ENCODE results near the gene SPHK1.
"Not testable (repeated sequence)": the region's sequence is repeated elsewhere in the genome, so short reads cannot be mapped to it uniquely, and the experiment has no call there.

The SPHK1 gene, protein sequence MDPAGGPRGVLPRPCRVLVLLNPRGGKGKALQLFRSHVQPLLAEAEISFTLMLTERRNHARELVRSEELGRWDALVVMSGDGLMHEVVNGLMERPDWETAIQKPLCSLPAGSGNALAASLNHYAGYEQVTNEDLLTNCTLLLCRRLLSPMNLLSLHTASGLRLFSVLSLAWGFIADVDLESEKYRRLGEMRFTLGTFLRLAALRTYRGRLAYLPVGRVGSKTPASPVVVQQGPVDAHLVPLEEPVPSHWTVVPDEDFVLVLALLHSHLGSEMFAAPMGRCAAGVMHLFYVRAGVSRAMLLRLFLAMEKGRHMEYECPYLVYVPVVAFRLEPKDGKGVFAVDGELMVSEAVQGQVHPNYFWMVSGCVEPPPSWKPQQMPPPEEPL

DNA sequence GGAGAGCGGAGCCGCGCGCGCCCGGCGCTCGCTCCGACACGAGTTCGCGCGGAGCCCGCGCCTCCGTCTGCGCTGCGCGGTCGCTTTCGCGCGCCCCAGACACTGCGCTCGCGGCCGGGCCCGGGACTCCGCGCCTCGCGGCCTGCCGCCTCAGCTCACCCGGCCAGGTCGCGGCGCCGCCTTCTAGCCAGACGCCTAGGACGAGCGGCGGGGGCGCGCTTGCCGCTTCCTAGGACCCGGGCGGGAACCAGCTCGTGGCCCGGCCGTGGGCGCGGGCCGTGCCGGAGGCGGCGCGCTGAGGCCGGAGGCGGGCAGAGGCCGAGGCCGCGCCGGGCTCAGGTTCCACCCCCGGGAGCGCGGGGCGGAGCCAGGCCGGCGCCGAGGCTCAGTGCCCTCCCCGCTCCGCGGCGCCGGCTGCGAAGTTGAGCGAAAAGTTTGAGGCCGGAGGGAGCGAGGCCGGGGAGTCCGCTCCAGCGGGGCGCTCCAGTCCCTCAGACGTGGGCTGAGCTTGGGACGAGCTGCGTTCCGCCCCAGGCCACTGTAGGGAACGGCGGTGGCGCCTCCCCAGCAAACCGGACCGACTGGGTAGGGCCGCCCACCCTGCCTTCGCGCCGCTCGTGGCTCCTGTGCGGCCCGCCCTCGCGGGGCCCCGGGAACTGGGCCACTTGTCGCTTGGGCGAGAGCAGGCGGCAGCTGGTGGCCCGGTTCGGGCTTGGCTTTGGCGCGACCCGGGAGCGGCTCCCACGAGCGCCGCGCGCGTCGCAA is at the start of gene SPHK1:
Gene SPHK1 (plus strand): TSS at position 388 of the 765 bp plus-strand sequence. CDS start 1,036 bp downstream, outside the sequence.
- DNase-seq, result peak; percentile 45

DNA sequence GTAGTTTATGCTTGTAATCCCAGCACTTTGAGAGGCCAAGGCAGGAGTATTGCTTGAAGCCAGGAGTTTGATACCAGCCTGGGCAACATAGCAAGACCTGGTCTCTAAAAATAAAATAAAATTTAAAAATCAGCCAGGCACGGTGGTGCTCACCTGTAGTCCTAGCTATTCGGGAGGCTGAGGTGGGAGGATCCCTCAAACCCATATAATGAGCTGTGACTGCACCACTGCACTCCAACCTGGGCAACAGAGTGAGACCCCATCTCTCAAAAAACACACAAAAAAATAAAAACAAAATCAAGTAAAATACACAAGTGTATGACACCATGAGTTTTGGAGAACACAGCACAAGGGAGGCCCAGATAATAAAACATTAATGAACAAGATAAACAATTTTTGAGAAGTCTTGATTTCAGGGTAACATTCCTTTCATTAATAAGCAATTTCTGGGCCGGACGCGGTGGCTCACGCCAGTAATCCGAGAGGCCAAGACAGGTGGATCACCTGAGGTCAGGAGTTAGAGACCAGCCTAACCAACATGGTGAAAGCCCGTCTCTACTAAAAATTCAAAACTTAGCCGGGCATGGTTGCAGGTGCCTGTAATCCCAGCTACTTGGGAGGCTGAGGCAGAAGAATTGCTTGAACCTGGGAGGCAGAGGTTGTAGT is 48.6 kb upstream of the SPHK1 start:
- DNase-seq, result no peak

DNA sequence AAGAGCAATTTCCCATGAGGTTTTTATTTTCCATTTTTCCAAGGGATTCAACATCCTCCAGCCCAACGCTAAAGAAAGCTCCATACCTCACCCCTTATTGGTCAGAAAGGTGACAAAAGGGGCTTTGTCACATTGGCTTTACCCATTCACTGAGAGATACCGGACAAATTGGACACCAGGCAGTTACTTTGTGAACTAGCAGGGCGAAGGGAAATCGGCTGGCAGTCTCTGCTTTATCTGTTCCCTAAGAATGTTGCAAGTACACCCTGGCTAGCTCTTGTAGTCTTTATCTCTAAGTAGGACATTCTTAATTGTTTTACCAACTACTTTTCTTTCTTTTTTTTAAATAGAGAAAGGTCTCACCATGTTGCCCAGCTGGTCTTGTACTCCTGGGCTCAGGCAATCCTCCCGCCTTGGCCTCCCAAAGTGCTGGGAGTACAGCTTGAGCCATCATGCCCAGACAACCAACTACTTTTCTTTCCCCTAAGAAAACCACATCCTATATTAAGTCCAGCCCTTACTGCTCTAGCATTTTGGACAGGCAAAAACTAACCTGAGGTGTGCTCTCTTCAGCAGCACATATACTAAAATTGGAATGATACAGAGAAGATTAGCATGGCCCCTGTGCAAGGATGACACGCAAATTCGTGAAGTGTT is 47.5 kb upstream of the SPHK1 start:
- DNase-seq, result no peak

DNA sequence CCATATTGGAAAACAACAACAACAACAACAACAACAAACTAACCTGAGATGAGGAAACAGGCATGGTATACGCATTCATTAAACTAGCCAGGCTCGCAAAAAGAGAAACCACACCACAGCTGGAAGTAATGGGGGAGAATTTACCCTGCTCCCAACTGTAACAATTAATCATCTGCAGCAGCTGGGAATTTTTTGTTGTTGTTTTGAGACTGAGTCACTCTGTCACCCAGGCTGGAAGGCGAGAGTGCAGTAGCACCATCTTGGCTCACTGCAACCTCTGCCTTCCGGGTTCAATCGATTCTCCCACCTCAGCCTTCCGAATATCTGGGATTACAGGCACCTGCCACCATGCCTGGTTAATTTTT is 47.0 kb upstream of the SPHK1 start:
- DNase-seq, result no peak

DNA sequence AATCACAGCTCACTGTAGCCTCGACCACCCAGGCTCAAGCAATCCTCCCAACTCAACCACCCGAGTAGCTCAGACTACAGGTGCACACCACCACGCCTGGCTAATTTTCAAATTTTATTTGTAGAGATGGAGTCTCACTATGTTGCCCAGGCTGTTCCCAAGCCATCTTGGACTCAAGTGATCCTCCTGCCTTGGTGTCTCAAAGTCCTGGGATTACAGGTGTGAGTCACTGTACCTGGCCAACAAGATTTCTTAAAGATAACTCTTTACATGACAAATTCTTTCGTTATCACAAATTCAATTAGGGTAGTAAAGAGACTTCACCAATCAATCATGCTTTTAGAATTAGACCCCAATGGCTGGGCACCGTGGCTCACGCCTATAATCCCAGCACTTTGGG is 43.1 kb upstream of the SPHK1 start:
- no peak for DNase-seq

DNA sequence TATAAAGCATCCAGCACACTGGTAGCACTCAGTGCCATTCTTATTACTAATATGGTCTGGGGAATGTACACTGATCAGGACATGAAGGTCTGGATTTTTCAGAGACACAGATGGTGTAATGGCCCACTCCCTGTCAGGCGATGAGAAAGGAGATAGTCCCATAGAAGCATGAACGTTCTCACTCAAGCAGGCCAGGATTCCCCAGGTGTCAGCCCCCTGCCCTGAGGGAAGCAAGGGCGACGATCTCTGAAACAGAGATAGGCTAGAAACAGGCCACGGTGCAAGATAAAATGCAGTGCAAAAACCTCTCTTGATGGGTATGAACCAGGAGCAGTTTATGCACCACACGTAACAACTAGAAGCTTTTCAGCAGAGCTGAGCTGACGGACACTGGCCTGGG is 41.3 kb upstream of the SPHK1 start:
- DNase-seq, result no peak

DNA sequence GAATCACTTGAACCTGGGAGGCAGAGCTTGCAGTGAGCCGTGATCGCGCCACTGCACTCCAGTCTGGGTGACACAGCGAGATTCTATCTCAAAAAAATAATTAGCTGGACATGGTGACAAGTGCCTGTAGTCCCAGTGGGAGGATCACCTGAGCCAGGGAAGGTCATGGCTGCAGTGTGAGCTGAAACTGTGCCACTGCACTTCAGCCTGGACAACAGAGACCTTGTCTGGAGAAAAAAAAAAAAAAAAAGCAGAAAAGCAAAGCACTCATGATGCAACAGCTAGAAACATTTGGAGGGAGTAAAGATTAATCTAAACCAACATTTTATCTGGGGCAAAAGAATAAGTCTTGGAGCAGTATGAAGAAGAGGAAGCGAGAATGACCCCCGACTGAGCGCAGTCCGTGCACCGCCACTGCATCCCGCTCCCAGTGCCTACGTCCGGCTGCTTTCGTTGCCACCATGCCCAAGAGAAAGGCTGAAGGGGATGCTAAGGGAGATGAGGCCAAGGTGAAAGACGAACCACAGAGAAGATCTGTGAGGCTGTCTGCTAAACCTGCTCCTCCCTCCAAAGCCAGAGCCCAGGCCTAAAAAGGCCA is 38.9 kb upstream of the SPHK1 start:
- DNase-seq, result no peak

DNA sequence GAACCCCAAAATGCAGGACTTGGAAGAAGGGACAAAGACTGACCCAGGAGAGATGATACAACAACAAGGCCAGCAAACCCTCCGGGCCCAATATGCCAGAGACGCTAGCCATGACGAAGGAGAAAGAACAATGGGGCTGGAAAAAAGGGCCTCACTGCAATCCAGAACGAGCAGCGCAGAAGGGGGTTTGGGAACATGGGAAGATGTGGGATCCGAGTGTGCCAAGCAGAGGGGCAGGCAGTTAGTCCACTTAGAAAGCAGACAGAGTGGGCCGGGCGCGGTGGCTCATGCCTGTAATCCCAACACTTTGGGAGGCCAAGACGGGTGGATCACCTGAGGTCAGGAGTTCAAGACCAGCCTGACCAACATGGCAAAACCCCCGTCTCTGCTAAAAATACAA is 37.5 kb upstream of the SPHK1 start:
- DNase-seq, result not testable (repeated sequence)

DNA sequence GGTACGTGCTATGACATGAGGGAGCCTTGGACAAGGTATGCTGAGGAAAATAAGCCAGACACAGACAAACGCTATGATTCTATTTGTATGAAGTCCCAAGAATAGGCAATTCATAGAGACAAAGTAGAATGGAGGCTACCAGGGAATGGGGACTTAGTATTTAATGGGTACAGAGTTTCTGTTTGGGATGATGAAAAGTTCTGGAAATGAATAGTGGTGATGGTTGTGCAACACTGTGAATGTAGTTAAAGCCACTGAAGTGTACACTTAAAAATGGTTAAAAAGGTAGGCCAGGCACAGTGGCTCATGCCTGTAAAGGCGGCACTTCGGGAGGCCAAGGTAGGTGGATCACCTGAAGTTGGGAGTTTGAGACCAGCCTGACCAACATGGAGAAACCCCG is 33.9 kb upstream of the SPHK1 start:
- no peak for DNase-seq

DNA sequence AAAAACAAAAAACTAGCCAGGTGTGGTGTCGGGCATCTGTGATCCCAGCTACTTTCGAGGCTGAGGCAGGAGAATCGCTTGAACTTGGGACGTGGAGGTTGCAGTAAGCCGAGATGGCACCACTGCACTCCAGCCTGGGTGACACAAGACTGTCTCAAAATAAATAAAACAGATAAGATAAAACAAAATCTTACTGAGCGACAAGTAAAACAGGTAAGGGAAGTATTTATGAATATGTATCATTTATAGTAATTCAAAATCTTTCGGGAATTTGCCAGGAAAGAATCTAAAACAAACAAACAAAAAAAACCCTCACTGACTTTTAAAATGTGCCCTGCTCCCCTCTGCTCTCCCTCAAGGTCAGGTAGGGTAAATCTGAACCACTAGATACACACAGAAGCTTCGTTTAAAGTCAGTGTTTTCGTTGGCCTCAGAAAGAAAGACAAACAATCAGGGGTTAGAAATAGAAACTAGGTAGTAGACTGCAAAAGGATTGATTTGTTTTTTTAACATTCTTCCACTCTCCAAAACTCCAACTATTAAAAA is 32.8 kb upstream of the SPHK1 start:
- no peak for DNase-seq

DNA sequence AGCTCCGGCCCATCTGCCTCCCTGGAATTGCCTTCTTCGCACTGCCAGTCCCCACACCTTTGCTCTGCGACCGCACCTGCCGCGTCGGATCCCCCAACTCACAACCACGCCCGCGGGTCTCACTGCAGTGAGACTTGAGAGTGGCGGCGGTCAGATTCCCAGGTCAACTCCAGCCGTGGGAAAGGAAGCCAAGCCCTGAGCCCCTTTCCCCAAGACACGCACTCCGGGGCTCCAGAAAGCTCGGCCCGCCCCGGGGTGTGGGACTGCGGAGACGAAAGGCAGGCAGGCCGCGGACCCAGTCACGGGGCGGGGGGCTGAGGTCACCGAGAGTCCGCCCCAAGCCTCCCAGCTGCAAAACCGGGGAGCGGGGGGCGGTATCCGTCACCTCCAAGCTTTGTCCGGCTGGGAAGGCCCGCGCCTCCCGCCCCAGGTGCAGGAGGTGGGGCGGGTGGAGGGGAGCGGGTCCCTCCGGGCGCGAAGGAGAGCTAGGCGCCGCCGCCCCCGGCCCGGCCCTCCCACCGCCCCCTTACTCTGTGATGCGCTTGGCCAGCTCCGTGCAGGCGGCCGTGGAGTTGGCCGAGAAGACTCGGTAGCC is 31.3 kb upstream of the SPHK1 start:
- DNase-seq, result no peak

DNA sequence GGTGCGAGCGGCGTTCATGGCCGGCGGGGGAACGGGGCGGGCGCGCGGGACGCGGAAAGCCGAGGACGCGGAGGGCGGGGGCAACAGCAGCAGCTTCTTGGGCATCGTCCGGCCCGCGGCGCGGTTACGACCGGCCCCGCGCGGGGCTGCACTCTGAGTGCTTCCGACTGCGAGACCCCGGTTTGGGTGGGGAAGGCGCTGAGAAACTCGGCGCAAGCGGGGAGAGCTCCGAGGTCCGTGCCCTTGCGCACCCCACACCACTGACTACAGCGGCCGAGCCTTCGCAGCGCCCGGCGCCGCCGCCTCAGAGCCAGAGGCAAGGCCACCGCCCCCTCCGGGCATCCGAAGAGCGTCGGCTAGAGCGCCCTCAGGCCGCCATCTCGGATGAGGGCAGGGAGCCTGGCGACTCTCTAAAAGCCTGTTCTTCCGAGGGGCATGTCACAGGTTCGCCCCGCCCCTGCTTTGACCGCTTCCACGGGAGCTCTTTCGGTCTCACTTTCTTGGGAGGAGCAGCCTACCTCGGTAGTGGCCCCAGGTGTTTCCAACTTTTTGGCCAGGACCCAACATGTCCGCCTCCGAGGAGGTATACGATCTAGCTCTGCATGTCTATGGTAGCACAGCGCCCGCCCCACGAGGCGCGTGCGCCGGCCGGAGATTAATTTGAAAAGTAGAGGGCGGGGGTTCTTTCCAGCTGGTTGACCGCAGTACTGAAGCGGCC is 30.7 kb upstream of the SPHK1 start, which contains the start of gene PRPSAP1:
Gene PRPSAP1 (minus strand): TSS at position 318 of the 718 bp plus-strand sequence. CDS start 213 bp downstream, at position 105.
- DNase-seq, result peak; percentile 80

DNA sequence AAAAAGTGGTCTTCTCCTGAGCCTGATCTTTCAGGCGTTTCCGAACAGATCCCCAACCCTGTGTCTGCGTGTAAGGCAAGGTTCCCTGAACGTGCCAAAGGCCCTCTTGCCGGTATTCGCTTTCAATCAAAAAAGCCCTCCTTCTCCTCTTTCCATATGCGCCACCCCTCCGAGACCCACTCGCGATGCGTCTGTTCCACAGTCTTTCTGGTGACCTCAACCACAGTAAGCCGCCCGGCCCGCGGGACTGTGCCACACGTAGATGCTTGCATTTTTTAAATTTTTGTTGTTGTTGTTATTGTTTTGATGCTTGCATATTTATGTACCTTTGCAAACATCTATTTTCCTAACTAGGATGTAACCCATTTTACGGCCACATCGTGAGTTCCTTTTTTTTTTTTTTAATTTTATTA is 30.1 kb upstream of the SPHK1 start:
- DNase-seq, result no peak

DNA sequence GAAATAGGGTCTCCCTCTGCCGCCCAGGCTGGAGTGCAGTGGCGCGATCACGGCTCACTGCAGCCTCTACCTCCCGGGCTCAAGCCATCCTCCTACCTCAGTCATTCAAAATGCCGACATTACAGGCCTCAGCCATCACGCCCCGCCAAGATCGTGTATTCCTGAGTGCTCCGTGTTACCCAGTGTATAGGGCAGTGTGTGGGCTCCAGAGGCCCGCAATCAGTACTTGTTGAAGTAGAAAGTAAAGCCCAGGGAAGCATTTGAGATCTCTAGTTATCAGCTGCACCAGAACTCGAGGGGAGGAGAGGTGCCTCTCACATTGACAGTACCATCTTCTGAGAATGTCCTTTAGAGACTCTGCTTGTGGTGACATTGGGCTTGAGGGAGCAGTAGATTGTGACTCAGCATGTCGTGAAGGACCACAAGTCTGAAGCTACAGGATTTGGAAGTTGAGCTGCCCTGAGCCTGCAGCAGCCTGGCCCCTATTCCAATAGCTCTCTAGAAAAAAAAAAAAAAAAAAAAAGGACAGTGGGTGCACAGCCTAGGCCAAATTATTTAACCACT is 29.6 kb upstream of the SPHK1 start:
- DNase-seq, result no peak

DNA sequence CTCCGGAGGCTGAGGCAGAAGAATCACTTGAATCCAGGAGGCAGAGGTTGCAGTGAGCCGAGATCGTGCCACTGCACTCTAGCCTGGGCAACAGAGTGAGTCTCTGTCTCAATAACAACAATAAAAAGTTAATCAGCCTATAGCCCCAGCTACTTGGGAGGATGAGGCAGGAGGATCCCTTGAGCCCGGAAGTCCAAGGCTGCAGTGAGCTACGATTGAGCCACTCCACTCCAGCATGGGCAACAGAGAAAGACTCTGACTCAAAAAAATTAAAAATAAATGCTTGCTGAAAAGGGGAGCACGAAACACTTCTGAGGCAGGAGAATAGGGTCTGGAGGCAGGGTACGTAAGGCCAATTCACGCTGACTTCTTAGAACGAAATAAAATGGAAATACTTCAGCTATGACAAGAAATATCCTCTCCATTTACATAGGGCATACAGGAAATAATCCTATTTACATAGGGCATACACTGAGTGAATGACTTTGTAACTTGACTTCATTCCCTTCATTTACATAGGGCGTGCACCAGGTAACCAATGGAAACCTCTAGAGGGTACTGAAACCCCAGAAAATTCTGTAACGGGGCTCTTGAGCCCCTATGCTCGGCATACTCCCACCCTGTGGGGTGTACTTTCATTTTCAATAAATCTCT is 27.5 kb upstream of the SPHK1 start:
- DNase-seq, result no peak

DNA sequence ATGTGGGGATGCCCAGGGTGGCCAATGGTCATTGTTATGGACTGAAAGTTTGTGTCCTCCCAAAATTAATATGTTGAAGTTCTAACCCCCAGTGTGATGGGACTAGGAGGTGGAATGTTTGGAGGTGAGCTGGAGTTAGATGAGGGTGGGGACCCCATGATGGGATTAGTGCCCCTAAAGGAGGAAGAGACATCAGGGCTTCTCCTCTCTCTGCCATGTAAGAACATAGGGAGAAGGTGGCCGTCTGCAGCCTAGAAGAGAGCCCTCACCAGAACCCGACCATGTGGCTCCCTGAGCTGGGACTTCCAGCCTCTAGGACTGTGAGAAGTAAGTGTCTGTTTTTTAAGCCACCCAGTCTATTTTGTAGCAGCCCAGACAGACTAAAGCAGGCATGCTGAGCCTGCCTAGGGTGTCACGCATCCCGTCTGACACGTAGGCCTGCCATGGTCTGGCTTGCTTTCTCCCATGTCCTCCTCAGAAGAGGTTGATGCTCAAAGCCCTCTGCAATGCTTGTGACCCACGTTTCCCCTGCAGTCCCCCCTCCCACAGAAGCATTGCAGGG is 26.7 kb upstream of the SPHK1 start:
- DNase-seq, result no peak

DNA sequence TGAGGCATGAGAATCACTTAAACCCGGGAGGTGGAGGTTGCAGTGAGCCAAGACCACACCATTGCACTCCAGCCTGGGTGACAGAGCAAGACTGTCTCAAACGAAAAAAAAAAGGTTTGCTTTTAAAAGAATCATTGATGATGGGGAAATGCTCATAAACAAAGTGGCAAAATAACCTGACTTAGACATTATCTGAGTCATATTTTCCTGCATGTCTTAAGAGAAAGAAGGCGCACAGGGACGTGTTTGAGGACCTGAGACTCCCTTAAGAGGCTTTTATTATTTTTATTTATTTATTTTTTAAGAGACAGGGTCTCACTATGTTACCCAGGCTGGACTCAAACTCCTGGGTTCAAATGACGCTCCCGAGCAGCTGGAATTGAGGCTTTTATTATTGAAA is 25.0 kb upstream of the SPHK1 start:
- no peak for DNase-seq

DNA sequence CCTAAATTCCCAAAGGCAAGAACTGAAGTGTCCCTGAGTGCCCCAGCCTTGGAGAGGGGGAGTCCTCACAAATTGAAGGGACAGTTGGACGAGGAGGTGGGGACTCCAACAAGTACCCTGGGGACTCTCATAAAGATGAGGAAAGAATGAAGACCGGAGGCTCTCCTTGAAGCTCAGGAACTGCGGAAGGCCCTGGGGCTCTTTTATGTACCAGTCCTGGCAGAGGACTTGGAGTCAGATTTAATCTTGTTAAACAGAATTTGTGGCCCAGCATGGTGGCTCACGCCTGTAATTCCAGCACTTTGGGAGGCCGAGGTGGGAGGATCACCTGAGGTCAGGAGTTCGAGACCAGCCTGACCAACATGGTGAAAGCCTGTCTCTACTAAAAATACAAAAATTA is 24.6 kb upstream of the SPHK1 start:
- not testable (repeated sequence) for DNase-seq

DNA sequence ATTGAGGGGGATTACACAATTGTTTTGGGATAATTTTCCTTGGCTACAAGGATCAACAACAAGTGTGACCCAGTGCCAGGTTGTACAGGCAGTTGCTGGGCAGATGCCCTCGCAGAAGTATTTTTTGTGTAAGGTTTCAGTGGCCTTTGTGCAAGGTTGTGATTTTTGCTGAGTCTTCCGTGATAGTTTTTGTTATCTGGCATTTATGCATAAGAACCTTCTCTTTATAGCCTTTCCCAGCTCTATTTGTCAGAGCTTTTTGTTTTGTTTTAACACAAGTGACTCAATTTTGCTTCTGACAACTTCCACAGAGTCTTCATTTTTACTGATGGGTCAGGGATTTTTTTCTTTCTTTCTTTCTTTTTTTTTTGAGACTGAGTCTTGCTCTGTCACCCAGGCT is 23.9 kb upstream of the SPHK1 start:
- DNase-seq, result no peak

Data from activated effector memory CD4-positive, alpha-beta T cell treated with Interleukin-2 at 50 U/mL for 16 hours (primary cell).